ENCODE results near the gene FARS2.

Gene FARS2

GRCh38 chr6:5457983-5458683, 196.8 kb downstream of the FARS2 start:
- H3K27me3 ChIP-seq (ENCODE audit: control insufficient read depth, insufficient read depth, low read length): no peaks in the 10 kb centered on the region
- H3K36me3 ChIP-seq (ENCODE audit: control insufficient read depth, insufficient read depth, low read length): no peaks in the 10 kb centered on the region
- no peak overlapping the region for H3K9ac ChIP-seq (ENCODE audit: low read length)
- no peaks in the 10 kb centered on the region for H3K4me1 ChIP-seq (ENCODE audit: control insufficient read depth, insufficient read depth, low read length)
- no peak overlapping the region for H3K27ac ChIP-seq (ENCODE audit: low read depth, low read length)
- no peak overlapping the region for H3K4me3 ChIP-seq (ENCODE audit: low read length)

DNA sequence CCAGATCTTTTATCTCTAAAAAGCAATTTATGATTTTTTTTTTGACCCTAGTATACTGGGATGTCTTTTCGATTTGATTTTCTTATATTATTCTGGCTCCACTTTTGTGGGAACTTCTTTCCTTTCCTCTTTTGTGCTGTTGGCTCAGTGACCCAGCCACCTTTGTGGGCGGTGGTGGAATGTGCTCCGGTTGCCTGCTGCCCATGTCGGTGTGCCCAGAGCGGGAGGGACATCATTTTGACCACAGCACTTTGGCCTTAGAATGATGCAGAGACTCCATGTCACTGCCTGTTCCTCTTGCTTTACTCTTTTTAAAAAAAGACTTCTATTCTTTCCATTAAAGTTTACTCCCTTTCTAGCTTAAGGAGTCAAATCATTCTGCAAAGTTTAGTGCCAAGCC, 198.0 kb downstream of the FARS2 start:
- H3K4me1 ChIP-seq (ENCODE audit: control insufficient read depth, insufficient read depth, low read length): no peaks in the 10 kb centered on the region
- no peaks in the 10 kb centered on the region for H3K36me3 ChIP-seq (ENCODE audit: control insufficient read depth, insufficient read depth, low read length)
- H3K27ac ChIP-seq (ENCODE audit: low read depth, low read length): no peak overlapping the region
- H3K4me3 ChIP-seq (ENCODE audit: low read length): no peak overlapping the region
- no peaks in the 10 kb centered on the region for H3K27me3 ChIP-seq (ENCODE audit: control insufficient read depth, insufficient read depth, low read length)
- H3K9ac ChIP-seq (ENCODE audit: low read length): no peak overlapping the region

DNA sequence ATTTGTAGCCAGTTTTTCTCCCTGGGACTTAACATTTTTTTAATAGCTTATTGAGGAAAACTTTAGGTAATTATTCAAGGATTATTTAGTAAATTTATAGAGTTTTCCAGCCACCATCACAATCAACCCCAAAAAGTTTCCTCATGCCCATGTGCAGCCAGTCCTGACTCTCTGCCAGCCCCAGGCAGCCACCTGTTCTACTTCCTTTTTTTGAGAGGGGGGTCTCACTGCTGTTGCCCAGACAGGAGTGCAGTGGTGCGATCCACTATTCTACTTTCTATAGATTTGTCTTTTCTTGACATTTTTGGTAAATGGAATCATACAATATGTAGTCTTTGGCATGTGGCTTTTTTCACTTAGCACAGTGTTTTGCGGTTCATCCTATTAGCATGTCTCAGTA, 200.1 kb downstream of the FARS2 start:
- Histone ChIP-seq H3K27ac (ENCODE audit: low read depth, low read length) (no peak overlapping the region), H3K27me3 (ENCODE audit: control insufficient read depth, insufficient read depth, low read length) (no peaks in the 10 kb centered on the region), H3K36me3 (ENCODE audit: control insufficient read depth, insufficient read depth, low read length) (no peaks in the 10 kb centered on the region), H3K4me3 (ENCODE audit: low read length) (no peak overlapping the region), H3K4me1 (ENCODE audit: control insufficient read depth, insufficient read depth, low read length) (no peaks in the 10 kb centered on the region), H3K9ac (ENCODE audit: low read length) (no peak overlapping the region)

GRCh38 chr6:5462856-5463255, 201.5 kb downstream of the FARS2 start:
- no peak overlapping the region for H3K27ac ChIP-seq (ENCODE audit: low read depth, low read length)
- H3K9ac ChIP-seq (ENCODE audit: low read length): no peak overlapping the region
- no peaks in the 10 kb centered on the region for H3K27me3 ChIP-seq (ENCODE audit: control insufficient read depth, insufficient read depth, low read length)
- H3K4me1 ChIP-seq (ENCODE audit: control insufficient read depth, insufficient read depth, low read length): no peaks in the 10 kb centered on the region
- no peak overlapping the region for H3K4me3 ChIP-seq (ENCODE audit: low read length)
- no peaks in the 10 kb centered on the region for H3K36me3 ChIP-seq (ENCODE audit: control insufficient read depth, insufficient read depth, low read length)

GRCh38 chr6:5463690-5464089, 202.4 kb downstream of the FARS2 start:
- Histone ChIP-seq H3K27ac (ENCODE audit: low read depth, low read length) (no peak overlapping the region), H3K4me3 (ENCODE audit: low read length) (no peak overlapping the region), H3K36me3 (ENCODE audit: control insufficient read depth, insufficient read depth, low read length) (no peaks in the 10 kb centered on the region), H3K27me3 (ENCODE audit: control insufficient read depth, insufficient read depth, low read length) (no peaks in the 10 kb centered on the region), H3K9ac (ENCODE audit: low read length) (no peak overlapping the region), H3K4me1 (ENCODE audit: control insufficient read depth, insufficient read depth, low read length) (no peaks in the 10 kb centered on the region)

- Histone ChIP-seq H3K27ac (ENCODE audit: low read depth, low read length) (no peak overlapping the region), H3K4me3 (ENCODE audit: low read length) (no peak overlapping the region), H3K4me1 (ENCODE audit: control insufficient read depth, insufficient read depth, low read length) (no peaks in the 10 kb centered on the region), H3K27me3 (ENCODE audit: control insufficient read depth, insufficient read depth, low read length) (no peaks in the 10 kb centered on the region), H3K9ac (ENCODE audit: low read length) (no peak overlapping the region), H3K36me3 (ENCODE audit: control insufficient read depth, insufficient read depth, low read length) (no peaks in the 10 kb centered on the region)
Measured at GRCh38 chr6:5464099-5464885, 203.0 kb downstream of the FARS2 start.

DNA sequence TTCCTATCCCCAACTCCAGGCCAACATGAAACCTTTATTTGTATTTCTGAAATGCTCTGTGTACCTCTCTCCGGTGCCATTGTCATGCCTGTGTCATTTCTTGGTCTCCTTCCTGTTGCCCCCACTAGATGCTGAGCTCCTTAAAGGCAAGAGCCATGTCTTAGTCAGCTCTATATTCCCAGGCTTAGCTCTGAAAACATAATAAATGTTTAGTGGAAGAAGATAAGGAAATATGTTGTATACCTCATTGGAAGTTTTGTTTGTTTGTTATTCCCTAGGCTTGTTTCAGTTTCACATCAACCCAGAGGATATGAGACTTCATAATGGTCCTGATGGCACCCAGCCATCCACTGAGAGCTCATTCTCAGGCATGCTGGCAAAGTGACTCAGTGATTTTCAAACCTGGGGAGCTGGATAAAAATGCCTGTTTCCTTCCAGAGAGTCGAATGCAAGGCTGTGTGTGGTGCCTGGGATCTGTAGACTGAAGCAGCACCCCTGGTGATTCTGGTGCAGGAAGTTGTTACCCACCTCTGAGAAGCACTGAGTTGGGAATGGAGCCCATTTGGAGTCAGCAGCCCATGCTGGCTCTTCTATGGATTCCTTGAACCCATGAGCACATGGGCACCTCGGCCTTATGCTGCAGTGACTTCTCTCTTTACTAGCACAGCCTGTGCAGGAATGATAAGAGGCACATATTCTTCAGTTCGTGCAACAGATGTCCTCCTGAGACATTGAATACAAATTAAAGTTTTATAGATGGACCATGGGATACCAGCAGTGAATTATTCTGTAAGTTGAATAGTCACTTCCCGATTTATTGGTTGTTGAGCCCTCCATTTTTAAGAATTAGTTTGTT, 205.2 kb downstream of the FARS2 start:
- no peak overlapping the region for H3K4me3 ChIP-seq (ENCODE audit: low read length)
- no peaks in the 10 kb centered on the region for H3K27me3 ChIP-seq (ENCODE audit: control insufficient read depth, insufficient read depth, low read length)
- no peak overlapping the region for H3K9ac ChIP-seq (ENCODE audit: low read length)
- no peaks in the 10 kb centered on the region for H3K36me3 ChIP-seq (ENCODE audit: control insufficient read depth, insufficient read depth, low read length)
- H3K4me1 ChIP-seq (ENCODE audit: control insufficient read depth, insufficient read depth, low read length): no peaks in the 10 kb centered on the region
- no peak overlapping the region for H3K27ac ChIP-seq (ENCODE audit: low read depth, low read length)

GRCh38 chr6:5468586-5468985, 207.3 kb downstream of the FARS2 start:
- H3K27me3 ChIP-seq (ENCODE audit: control insufficient read depth, insufficient read depth, low read length): no peaks in the 10 kb centered on the region
- no peaks in the 10 kb centered on the region for H3K4me1 ChIP-seq (ENCODE audit: control insufficient read depth, insufficient read depth, low read length)
- H3K4me3 ChIP-seq (ENCODE audit: low read length): no peak overlapping the region
- no peak overlapping the region for H3K9ac ChIP-seq (ENCODE audit: low read length)
- H3K36me3 ChIP-seq (ENCODE audit: control insufficient read depth, insufficient read depth, low read length): no peaks in the 10 kb centered on the region
- H3K27ac ChIP-seq (ENCODE audit: low read depth, low read length): no peak overlapping the region

GRCh38 chr6:5469101-5469846, 208.0 kb downstream of the FARS2 start:
- H3K4me3 ChIP-seq (ENCODE audit: low read length): no peak overlapping the region
- no peak overlapping the region for H3K27ac ChIP-seq (ENCODE audit: low read depth, low read length)
- no peaks in the 10 kb centered on the region for H3K27me3 ChIP-seq (ENCODE audit: control insufficient read depth, insufficient read depth, low read length)
- H3K9ac ChIP-seq (ENCODE audit: low read length): no peak overlapping the region
- H3K4me1 ChIP-seq (ENCODE audit: control insufficient read depth, insufficient read depth, low read length): no peaks in the 10 kb centered on the region
- H3K36me3 ChIP-seq (ENCODE audit: control insufficient read depth, insufficient read depth, low read length): no peaks in the 10 kb centered on the region

DNA sequence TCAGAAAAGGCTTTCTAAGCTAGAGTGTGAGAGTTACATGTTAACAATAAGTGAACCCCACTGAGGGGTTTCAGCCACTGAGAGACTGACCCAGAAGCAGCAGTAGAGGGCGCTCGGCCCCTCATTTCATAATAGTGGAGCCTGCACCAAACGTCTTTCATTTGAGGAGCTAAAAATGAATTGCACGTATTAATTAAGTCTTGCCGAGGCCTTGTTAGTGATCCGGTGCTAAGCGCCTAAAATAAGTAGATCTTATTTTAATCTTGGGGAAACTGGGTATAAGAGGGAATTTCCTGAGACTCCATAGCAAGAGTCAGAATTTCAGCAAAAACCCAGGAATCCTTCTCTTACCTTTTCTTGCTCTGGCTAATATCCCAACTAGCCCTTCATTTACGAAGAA, 209.7 kb downstream of the FARS2 start:
- no peak overlapping the region for H3K27ac ChIP-seq (ENCODE audit: low read depth, low read length)
- no peak overlapping the region for H3K4me3 ChIP-seq (ENCODE audit: low read length)
- no peaks in the 10 kb centered on the region for H3K4me1 ChIP-seq (ENCODE audit: control insufficient read depth, insufficient read depth, low read length)
- no peak overlapping the region for H3K9ac ChIP-seq (ENCODE audit: low read length)
- no peaks in the 10 kb centered on the region for H3K27me3 ChIP-seq (ENCODE audit: control insufficient read depth, insufficient read depth, low read length)
- H3K36me3 ChIP-seq (ENCODE audit: control insufficient read depth, insufficient read depth, low read length): no peaks in the 10 kb centered on the region

DNA sequence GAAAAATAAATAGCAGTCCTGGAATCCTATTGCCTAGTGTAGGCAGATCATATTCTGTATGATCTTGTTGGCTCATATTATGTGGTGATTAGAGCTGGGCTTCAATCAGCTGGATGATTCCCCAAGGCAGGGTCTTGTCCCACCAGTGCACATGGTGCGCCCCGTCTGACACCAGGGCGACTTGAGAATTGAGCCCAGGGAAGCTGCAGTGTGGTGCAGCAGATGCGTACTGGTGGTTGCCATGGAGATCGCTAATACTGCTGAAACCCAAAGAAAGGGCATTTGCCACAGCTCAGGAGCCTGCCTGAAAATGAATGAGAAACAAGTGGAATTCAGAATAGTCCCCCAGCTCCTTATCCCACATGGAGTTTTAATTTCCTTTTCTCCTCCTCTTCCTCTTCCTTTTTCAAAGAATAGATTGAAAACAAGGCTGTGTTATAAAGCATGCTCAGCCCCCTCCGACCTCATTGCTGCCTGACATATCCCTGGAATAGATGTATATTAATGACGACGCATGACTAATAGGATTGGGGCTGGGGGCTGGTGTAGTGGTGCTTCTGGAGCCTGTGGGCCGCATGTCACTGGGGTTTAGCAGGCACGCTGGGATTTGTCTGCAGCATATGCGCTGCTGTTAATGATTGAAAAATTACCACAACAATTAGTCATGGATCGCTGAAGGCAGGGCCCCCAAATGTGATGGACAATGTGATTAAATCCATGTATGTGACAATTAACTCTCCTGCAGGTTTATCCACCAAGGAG, 210.5 kb downstream of the FARS2 start:
- Histone ChIP-seq H3K4me1 (ENCODE audit: control insufficient read depth, insufficient read depth, low read length) (no peaks in the 10 kb centered on the region), H3K4me3 (ENCODE audit: low read length) (no peak overlapping the region), H3K36me3 (ENCODE audit: control insufficient read depth, insufficient read depth, low read length) (no peaks in the 10 kb centered on the region), H3K9ac (ENCODE audit: low read length) (no peak overlapping the region), H3K27ac (ENCODE audit: low read depth, low read length) (no peak overlapping the region), H3K27me3 (ENCODE audit: control insufficient read depth, insufficient read depth, low read length) (no peaks in the 10 kb centered on the region)

Measured in rectal smooth muscle tissue (tissue), 1 donor.